Measurements from ENCODE around the gene CLTC.
"Not testable (repeated sequence)": the region's sequence is repeated elsewhere in the genome, so short reads cannot be mapped to it uniquely, and the experiment has no call there.

CLTC gene

DNA sequence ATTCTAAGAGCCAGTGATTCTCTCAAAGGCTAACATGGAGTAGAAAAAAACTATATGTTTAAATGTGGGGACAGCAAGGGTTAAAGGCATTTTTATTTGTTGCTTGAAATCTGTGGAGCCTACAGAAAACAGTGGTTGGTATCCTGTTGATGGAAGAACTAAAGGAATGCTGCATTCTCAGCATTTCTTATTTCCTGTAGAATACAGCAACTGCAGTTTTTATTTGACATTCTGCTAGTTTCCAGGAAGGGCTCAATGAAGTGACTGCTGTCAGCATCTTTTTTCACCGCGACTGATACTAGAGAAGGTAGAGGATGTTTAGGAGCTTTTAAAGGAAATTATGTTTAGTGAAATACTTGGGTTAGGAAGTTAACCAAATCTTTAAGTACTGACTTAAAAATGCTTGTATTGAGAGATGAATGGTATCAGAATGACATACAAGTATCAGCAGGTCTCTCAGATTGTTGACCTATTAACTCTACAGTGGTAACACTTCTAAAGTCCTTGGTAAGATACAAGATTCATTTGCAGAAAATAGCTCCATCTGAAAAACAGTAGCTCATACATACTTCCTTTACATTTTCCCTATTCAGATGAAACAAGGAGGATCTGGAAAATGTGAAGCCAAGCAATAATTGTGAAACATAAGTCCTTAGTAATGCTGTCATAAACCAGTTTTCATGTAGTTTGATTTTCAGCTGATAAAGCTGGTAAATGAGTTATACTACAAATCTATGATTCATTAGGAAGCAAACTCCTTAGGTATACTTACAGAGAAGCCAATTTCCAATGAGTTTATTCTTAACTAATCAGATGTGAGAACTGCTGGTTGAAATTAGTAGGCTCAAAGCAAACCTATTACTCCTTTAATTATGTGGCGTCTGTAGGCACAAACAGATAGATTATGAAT lies 15.2 kb downstream of the CLTC start:
- no peak for DNase-seq

DNA sequence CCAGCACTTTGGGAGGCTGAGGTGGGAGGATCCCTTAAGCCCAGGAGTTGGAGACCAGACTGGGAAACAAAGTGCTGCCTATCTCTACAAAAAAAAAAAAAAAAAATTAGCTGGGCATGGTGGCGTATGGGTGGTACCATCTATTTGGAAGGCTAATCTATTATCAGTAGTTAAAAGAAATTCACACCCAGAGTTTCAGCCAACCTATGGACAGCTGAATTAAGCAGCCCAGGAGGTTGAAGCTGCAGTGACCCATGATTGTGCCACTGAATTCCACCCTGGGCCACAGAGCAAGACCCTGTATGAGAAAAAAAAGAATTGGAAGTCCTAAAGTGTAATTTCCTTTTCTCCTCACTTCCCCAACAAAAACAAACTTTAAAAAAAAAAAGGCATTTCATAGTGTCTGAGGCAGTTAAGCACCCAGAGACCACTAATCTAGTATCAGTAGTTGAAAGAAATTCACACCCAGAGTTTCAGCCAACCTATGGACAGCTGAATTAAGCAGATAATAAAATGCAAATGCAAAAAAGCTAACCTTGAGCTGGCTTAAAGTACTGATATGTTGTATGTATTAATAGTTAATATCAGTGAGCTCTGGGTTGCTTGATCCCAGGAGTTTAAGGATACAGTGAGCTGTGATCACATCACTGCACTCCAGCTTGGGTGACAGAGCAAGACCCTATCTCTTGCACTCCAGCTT lies 18.1 kb downstream of the CLTC start:
- no peak for DNase-seq

DNA sequence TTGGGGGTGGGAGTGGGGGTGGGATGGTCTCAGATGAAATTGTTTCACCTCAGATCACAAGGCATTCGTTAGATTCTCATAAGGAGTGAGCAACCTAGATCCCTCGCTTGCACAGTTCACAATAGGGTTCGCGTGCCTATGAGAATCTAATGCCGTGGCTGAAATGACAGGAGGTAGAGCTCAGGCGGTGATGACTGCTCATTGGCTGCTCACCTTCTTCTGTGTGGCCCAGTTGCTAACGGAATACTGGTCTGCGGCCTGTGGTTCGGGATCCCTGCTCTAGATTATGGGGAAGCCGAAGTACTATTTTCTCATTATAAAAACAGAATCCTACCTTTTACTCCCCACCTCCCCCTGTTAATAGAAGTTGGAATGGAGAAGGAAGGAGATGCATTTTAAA lies 18.9 kb downstream of the CLTC start:
- DNase-seq: no peak

DNA sequence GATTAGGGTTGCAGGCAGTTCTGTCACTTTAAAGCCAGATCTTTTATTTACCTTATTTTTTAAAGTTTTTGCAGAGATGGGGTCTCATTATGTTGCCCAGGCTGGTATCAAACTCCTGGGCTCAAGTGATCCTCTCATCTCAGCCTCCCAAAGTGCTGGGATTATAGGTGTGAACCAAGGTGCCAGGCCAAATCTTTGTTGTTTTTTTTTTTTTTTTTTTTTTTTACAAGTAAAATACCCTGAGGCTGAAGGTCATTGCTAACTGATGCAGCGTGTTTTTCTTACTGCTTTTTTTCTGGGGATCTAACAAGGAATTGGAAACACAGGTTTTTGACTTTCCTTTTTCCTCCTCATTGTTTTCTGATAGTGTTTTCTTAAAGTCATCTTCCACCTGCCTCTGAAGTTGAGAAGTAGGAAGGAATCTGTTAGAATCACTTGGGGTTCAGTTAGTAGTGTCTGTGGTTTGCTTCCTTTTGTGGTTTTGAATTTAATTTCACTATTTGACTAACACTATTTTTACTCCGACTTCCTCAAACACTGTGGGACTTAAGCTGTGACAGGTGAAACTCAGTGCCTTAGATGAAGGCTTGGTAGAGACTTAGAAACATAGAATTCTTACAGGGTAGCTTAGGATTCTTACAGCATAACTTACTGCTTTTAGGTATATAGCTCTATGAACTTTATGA lies 22.2 kb downstream of the CLTC start:
- no peak for DNase-seq

DNA sequence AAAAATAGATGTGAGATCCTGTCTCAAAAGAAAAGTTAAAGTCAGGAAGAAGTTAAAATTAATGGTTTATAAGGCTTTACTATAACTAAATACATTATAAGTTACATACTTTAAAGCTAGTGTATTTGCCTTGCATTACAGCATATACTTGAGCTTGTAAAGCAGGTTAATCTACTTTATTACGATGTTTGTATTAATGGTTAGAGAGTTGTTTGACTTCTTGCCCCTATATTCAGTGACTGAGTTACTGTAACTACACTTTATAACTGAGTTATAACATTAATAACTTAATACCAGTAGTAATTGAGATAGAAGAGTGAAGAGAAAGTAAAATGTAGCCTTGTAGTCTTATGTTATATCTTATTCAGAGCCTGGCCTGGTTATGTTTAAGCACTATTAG lies 22.9 kb downstream of the CLTC start:
- DNase-seq: no peak

DNA sequence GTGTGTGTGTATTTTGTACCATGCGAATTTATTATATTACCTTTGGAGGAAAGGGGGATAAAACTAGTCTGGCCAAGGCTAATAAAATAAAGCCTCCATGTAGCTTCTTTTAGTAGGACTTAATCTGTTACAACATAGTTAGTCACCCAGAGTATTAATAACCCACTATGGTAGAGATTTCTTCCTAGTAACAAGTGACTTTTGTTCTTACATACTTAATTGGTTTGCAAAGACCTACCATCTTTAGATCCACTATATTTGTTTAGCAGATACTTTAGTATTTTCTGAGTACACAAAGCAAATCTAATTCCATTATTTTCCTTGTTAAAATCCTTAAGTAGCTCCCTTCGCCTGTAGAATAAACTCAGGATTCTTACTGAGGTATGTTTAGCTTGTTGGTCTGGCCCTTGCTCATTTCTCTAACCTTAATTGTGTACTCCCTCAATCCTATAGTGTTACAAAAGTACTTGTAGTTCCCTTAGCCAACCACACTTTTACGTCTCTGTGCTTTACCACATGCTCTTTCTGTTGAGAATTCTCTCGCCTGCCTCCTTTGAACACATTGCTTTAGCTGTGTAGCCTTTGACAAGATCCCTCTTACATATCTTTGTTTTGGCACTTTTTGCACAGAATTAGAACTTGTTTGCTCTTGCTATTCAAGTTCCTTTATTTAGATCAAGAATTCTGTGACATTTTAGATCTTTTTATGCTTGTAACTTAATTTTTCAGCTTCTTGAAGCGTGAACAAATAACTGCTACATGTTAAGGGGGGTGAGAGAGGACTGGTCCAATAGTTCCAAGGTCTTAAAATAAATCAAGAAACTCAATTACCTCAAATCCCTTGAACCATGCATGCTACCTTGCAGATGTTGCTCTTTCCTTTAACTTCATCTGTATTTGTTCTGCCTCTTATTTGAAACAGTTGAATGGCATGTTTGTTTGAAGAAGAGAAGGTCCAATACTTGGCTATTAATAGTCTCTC lies 23.8 kb downstream of the CLTC start:
- no peak for DNase-seq

DNA sequence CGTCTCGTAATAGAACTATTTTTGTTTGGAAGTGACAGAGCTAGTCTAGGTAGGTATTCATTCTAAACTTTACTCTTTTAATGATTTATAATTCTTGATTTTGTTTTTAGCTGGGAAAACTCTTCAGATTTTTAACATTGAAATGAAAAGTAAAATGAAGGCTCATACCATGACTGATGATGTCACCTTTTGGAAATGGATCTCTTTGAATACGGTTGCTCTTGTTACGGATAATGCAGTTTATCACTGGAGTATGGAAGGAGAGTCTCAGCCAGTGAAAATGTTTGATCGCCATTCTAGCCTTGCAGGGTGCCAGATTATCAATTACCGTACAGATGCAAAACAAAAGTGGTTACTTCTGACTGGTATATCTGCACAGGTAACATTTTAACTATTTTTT lies 27.6 kb downstream of the CLTC start:
- no peak for DNase-seq

DNA sequence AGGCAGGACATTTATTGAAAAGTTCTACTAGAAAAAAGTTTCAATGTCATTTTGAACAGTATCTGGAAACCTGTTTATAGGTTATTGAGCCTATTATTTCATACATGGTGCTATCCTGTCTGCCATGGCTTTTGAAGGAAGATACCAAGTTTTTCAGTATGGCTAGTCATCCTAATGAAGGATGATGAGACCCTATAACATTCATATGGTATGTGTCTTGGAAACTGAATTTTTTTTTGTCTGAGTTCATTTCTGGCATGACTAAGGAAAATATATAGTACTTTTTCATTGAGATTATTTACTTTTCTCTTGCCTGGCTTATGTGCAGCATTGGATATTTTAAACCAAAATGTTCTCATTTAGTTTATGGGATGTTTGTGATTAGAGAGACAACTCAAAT lies 30.2 kb downstream of the CLTC start:
- DNase-seq: no peak

DNA sequence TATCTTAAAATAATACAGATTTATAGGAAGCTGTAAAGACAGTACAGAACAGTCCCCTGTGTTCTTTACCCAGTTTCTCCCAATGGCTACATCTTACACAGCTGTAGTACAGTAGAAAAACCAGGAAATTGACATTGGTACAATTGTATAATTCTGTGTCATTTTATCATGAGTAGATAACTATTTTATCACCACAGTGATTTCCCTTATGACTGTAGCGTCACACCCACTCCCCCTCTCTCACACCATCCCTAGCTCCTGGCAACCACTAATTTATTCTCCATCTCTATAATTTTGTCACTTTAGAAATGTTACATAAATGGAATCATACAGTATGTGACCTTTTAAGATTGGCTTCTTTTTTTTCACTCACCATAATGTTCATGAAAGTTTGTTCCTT lies 30.9 kb downstream of the CLTC start:
- DNase-seq: no peak

DNA sequence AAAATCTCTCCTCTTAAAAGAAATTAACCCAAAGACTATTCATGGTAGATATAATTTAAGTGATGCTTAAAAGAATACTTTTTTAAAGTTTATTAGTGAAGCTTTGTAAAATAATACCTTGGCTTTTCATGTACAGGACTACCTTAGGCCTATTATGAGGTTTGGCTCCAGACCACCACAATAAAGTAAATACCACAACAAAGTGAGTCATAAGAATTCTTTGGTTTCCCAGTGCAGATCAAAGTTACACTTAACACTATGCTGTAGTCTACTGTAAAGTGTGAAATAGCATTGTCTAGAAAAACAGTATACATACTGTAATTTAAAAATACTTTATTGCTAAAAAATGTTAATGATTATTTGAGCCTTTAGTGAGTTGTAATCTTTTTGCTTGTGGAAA lies 31.7 kb downstream of the CLTC start:
- no peak for DNase-seq

DNA sequence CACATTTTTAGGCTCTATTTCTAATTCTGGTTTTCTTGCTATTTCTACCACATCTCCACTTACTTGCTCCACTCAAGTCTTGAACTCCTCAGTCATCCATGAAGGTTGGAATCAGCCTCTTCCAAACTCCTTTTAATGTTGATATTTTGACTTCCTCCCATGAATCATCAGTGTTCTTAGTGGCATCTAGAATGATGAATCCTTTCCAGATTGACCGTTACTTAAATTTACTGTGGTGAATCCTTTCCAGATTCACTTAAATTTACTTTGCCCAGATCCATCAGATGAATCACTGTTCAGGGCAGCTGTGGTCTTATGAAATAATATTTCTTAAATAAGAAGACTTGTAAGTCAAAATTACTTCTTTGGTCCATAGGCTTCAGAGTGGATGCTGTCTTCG lies 32.4 kb downstream of the CLTC start:
- DNase-seq: no peak

DNA sequence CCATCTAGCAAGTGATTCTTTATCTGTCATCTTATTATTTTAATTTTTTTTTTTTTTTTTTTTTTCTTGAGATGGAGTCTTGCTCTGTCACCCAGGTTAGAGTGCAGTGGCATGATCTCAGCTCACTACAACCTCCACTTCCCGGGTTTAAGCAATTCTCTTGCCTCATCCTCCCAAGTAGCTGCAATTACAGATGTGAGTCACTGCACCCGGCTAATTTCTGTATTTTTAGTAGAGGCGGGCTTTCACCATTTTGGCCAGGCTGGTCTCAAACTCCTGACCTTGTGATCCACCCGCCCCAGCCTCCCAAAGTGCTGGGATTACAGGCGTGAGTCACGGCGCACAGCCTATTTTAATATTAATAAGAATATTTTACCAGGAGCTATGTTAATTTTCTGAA lies 36.9 kb downstream of the CLTC start:
- DNase-seq: not testable (repeated sequence)

DNA sequence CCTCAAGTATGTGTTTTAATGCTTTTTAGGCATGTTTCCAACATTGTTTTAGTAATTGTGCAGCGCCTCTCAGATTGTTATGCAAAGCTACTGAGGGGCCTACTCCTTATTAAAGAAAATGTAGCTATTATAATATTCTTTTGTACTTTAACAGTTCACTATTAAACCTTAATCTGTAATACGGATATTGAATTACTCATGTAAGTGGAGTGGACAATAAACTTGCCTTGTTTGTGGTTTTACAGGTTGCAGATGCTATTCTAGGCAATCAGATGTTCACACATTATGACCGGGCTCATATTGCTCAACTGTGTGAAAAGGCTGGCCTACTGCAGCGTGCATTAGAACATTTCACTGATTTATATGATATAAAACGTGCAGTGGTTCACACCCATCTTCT lies 46.5 kb downstream of the CLTC start:
- no peak for DNase-seq

DNA sequence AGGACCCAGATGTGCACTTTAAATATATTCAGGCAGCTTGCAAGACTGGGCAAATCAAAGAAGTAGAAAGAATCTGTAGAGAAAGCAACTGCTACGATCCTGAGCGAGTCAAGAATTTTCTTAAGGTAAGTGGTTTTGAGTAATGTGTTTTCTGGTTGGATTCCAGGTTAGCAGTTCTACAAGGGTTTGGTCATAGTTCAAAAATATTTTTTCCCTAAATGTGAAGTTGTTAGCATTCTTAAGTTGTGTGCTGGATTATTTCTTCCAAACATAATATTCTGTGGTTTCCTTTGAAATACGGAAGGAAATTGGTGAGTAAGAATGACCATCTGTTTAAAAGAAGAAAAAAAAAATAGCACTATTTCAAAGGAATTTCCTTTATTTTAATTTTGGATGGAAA lies 49.1 kb downstream of the CLTC start:
- no peak for DNase-seq

DNA sequence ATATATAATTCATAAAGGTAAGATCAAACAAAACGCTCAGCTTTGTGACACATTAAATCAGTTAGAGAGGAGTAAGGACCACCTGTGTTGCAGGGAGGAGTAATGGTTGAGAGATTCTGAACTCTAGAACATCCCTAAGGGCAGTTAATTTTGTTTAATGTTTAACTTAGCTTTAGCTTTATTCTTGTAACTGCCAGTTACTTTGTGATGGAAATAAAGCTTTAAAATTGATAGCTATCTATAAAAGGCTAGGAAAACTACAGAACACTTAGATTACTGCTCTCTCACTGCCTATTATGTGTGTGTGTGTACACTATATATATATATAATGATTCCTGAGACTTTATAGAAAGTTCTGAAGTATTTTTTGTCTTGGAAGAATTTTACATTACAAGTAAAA lies 49.7 kb downstream of the CLTC start:
- no peak for DNase-seq

DNA sequence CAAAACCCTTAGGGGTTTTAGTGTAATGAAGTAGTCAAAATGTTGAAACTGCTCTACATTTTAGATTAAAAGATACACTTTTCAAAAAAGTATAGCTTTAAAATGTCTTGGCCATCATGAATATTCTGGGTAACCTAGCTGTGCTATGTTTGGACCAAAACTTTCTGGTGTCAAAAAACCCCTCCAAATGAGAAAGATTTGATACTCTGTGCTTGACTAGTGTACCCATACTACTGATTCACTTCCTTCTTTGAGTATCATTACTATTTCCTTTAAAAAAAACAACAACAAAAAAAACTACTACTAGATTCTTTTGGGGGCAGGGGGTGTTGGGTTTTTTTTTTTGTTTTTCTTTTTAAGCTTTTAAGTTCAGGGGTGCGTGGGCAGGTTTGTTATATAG lies 50.2 kb downstream of the CLTC start:
- no peak for DNase-seq

DNA sequence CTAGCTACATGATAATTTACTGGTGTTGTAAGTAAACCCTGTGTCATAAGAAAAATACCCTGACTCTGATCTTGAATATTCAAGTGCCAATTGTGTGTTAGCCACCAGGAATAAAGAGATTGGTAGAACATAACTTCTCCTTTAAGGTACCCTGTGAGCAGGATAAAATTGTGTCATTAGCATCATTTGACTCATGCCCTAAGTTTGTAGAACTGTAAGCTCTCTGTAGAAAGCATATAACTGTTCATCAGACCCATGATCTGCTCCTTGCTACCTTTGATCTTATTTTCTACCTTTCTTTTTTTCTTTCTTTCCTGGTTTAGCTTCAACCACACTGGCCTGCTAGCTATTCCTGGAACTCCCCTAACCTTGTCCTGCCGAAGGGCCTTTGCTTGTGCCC lies 51.7 kb downstream of the CLTC start:
- DNase-seq: no peak

DNA sequence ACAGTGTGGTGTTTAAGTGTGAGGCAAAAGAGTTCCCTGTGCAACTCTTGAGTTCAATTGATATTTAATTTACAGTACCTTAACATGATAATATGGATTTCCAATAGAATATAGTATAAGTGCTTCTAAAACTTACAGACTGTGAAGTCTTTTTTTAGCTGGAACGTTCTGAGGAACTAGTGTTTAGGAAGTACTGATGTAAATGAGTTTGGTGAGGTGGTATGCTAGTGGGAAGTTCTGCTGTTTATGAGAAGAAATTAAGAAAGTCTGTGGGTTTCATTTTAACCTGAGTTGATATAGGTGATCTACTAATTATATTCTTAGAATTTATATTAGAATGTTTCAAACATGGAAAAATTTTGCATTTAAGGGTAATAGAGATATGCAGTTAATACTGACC lies 55.5 kb downstream of the CLTC start:
- DNase-seq: no peak

DNA sequence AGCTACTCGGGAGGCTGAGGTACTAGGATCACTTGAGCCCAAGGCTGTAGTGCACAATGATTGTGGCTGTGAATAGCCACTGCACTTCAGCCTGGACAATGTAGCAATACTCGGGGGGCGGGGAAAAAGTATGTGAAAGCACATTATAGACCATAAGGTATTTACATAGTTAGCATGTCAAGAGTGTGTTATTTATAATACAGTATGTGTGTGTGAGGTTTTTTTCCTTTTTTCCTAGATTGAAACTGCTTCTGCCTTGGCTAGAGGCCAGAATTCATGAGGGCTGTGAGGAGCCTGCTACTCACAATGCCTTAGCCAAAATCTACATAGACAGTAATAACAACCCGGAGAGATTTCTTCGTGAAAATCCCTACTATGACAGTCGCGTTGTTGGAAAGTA lies 57.0 kb downstream of the CLTC start:
- no peak for DNase-seq

DNA sequence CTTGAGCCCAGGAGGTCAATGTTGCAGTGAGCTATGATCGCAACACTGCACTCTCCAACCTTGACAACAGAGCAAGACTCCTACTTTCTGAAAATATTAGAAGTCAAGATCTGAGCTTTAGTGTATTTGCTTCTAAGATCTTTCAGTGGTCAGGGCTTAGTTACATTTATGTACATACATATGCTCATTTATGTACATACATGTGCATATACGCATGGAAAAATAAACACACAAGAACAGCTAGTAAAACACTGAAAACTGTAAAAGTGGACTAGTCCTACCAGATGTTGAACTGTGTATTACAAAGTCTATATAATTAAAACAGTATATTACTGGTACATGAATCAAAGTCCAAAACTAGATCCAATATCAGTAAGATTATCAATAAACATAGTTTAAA lies 59.2 kb downstream of the CLTC start:
- DNase-seq: no peak

DNA sequence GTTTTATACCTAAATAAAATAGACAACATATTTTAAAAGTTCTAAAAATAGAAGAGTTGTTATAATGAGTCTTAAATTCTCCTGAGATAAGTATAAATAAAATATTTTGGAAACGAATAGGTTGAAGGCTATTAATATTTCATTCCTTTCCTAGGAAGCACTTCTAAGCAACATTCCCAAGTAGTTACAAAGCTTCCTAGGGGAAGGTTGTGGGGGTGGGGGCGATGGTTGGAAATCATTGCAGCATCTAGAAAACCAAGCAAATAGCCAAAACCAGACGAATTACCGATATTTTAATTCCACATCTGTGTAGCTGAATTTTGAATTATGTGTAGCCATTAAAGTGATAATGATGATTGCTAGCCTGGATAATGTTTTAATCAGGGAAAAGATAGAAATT lies 60.6 kb downstream of the CLTC start:
- no peak for DNase-seq

DNA sequence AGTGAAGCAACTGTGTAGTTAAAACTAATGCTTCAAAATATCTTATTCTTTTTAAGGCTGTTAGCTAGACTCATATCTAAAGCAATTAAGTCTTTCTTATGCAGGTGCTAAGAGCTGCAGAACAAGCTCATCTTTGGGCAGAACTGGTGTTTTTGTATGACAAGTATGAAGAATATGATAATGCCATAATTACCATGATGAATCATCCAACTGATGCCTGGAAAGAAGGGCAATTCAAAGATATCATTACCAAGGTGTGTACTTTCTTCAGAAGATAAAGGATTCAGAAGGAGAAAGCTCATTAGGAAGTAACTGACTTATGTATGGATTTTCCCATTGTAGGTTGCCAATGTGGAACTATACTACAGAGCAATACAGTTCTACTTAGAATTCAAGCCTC lies 63.6 kb downstream of the CLTC start:
- DNase-seq: no peak

DNA sequence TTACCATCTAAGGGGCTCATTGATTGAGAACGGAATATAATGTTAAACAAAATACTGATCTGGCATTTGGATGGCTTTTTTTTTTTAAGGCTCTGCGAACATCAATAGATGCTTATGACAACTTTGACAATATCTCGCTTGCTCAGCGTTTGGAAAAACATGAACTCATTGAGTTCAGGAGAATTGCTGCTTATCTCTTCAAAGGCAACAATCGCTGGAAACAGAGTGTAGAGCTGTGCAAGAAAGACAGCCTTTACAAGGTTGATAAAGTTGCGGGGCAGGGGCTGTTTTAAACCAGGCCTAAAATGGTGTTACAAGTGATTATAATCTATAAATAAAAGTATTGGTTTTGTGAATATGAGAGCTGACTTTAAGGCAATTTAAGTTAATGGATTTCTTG lies 65.3 kb downstream of the CLTC start:
- no peak for DNase-seq
